ENCODE measurements around the gene SLC35E4.
"Not testable (repeated sequence)": the region's sequence is repeated elsewhere in the genome, so short reads cannot be mapped to it uniquely, and the experiment has no call there.

The SLC35E4 gene

DNA sequence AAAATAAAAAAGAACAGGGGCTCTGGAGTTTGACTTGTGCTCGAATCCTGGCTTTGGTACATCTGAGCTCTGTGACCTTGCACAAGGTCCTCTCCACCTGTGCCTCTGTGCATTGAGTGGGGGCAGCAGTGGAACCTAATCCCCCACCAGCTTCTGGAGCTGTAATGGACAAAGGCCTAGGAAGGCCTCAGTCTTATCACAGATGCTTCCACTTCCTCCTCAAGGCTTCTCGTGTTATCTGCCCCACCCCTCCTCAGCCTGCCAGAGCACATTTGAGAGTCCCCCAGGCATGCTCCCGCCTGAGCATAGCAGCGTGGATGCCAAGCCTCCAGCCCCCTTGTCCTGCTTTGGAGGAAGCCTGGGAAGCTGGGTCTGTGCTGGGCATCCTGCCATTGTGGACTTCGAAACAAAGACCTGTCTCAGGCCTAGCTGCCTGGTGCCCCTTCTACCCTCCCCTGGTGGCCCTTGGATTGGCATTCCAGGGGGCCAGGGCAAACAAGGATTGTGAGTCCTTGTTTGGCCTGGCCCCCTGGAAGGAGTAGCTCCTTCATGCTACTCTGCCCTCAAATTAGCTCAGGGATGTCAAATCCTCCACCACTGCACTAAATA, 15.0 kb downstream of the SLC35E4 start:
- no peak for DNase-seq

- no peak for DNase-seq
These were observed 17.3 kb downstream of the SLC35E4 start for GRCh38 chr22:30652852-30653251.

- DNase-seq, result no peak
These were observed 18.8 kb downstream of the SLC35E4 start for GRCh38 chr22:30654361-30654760.

DNA sequence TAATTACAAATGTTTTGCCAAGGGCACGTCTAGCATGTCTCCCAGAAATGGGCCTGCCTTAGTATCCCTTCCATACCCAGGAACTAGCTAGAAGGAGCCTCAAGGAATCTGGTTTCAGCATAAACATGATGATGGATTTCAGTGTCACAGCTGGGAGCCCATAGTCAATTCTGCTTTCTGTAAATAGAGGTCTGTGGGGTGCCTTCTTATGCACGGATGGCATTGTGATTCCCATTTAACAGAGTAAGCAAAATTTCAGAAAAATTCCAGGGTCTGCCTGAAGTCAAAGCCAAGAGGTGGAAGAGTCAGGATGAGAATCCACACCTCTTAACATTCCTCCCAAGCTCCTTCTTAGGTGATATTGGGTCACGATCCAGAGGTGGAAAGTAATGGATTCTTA, 20.0 kb downstream of the SLC35E4 start:
- DNase-seq, result no peak

DNA sequence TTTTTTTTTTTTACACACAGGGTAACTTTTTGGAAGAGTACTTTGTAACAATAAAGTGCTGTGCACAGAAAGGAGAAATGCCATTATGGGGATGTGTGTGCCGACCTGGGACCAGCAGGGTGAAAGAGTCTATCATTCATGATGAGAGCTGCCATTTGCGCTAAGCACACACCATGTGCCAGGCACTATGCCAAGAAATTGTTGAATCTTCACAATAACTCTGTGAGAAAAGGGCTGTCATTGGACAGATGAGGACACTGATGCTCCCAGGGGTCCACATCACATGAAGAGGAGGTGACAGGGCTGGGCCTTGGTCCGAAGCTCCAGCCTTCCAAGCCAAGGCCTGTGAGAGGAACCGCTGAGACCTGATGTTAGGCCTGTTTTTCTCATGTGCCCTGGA, 26.5 kb downstream of the SLC35E4 start:
- no peak for DNase-seq

- no peak for DNase-seq
These were observed 29.2 kb downstream of the SLC35E4 start for GRCh38 chr22:30664798-30665197.

GRCh38 chr22:30665266-30665665, 29.7 kb downstream of the SLC35E4 start:
- no peak for DNase-seq

DNA sequence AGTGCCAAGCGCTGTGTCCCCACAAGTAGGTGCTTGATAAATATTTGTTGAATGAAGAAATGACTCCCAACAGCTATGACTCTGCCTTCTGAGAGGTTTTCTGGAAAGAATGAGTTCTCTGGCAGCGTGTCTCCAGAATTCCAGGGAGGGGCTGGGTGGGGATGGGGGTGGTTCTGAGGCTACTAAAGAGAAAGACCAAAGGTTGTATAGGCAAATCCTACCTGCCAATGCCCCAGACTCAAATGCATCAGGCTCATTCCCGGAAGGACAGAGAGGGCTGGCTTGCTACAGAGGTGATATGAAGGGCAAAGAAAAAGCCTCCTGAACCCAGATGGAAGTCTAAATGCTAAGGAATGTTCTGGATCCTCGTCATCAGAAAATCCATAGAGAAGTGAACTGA, 30.2 kb downstream of the SLC35E4 start:
- no peak for DNase-seq

GRCh38 chr22:30667107-30667493, 31.5 kb downstream of the SLC35E4 start:
- DNase-seq, result no peak

DNA sequence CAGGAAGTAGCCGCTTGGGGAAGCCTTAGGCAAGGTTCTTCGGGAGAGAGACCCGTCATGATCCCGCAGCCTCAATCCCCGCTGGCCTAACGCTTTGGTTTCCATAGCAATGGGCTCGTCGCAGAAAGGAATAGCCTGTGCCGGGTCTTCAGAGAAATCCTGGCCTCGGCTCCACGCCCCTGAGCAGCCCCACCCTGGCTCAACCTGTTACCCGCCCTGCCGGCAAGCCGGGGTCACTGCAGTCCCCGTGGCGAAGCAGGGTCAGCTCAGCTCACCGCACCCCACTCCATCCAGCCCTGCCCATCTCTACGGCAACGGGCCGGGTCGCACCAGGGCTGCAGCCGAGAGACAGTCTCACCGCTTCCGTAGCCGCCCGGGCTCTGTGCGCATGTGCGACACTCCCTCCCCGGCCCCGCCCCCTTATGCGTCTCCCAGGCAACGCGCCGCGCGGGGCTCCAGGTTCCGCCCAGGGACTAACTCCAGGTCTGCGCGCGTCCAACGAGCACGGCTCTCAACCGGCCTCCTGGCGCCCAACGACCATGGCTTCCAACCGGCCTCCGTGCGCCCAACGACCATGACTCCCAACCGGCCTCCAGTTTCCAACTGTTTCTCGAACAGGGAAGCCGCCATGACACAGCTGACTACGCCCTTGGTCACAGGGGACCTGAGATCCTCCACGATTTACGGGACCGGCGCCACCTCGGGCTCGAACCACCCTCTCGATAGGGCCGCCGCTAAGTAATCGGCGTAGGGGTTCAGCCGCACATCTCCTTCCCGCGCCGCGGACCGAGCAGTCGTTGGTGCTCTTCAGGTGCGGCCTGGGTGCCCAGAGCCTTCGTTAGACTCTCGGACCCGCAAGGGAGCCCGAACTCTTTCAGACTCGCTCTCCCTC, 32.2 kb downstream of the SLC35E4 start, which contains the start of gene DUSP18:
DUSP18 (minus strand) TSS at position 382 of the 892 bp plus-strand sequence. CDS start 3,872 bp downstream, outside the sequence.
- peak; percentile 87 for DNase-seq

DNA sequence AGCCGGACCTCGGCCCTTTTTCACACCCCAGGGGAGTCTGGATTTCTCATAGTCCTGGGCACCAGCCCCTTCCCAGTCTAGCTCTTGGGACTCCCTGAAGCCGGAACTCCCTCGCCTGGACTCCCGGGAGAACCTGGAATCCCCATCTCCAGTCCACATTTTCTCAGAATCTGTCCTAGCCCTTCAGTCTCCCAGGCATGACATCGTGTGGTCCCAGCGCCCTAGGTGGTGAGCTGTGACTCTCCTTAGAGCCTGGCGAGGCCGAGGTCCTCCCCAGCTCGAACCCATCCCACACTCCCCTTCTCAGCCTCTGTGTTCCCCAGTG, 32.8 kb downstream of the SLC35E4 start:
- DNase-seq, result peak; percentile 5

GRCh38 chr22:30671071-30671470, 35.5 kb downstream of the SLC35E4 start:
- DNase-seq, result no peak

GRCh38 chr22:30673136-30673535, 37.6 kb downstream of the SLC35E4 start:
- no peak for DNase-seq

GRCh38 chr22:30674482-30674881, 38.9 kb downstream of the SLC35E4 start:
- no peak for DNase-seq

- no peak for DNase-seq
These were observed 39.9 kb downstream of the SLC35E4 start for GRCh38 chr22:30675436-30675835.

DNA sequence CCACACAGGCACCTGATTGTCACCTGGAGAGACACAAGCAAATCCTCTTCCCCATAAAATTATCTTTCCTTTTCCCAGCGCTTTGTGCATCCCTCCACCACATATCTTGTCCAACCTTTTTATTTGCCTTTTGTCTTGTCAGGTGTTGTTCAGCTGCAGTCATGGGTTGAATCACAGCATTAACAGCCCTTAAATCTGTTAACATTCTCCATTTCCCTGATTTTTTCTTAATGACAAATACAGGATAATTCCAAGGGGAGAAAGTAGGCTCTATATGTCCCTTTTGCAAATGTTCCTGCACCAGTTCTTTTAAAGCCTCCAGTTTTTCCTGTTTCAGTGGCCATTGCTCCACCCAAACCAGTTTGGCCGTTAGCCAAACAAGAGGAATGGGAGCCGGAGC, 41.0 kb downstream of the SLC35E4 start:
- not testable (repeated sequence) for DNase-seq

GRCh38 chr22:30679895-30680690, 44.5 kb downstream of the SLC35E4 start:
- not testable (repeated sequence) for DNase-seq

- DNase-seq, result no peak
These were observed 45.6 kb downstream of the SLC35E4 start for GRCh38 chr22:30680991-30681770.

- no peak for DNase-seq
These were observed 46.2 kb downstream of the SLC35E4 start for GRCh38 chr22:30681831-30682230.

- DNase-seq, result no peak
These were observed 49.6 kb downstream of the SLC35E4 start for GRCh38 chr22:30685178-30685577.

DNA sequence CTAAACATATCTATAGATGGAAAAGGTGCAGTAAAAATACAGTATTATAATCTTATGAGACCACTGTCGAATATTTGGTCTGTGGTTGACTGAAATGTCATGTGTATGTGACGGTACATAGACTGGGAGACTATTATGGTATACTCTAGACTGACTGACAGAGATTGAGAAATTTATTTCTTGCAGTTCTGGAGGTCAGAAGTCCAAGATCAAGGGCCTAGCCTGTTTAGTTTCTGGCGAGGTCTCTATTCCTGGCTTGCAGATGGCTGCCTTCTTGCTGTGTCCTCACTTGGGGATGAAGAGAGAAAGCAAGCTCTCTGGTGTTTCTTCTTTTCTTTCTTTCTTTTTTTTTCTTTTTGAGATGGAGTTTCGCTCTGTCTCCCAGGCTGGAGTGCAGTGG, 51.8 kb downstream of the SLC35E4 start:
- DNase-seq, result no peak

GRCh38 chr22:30689622-30690021, 54.0 kb downstream of the SLC35E4 start:
- no peak for DNase-seq

- DNase-seq, result no peak
These were observed 55.6 kb downstream of the SLC35E4 start for GRCh38 chr22:30691204-30691603.

All from fibroblast of skin of back (primary cell).